Stimulated activated CD4-positive, alpha-beta T cell treated with anti-CD3 and anti-CD28 coated beads, Interleukin-15, amount 100 ng/mL, for 1 hour (primary cell): ENCODE measurements around the gene TRPV4.

Experiments
- DNase-seq, 2 donors: peaks; one replicate each; pipeline ENCODE4 v3.0.0-alpha.2; 2020; ENCODE audit warnings: low read depth in 1 of 2, low spot score in 1 of 2

Gene TRPV4

DNA sequence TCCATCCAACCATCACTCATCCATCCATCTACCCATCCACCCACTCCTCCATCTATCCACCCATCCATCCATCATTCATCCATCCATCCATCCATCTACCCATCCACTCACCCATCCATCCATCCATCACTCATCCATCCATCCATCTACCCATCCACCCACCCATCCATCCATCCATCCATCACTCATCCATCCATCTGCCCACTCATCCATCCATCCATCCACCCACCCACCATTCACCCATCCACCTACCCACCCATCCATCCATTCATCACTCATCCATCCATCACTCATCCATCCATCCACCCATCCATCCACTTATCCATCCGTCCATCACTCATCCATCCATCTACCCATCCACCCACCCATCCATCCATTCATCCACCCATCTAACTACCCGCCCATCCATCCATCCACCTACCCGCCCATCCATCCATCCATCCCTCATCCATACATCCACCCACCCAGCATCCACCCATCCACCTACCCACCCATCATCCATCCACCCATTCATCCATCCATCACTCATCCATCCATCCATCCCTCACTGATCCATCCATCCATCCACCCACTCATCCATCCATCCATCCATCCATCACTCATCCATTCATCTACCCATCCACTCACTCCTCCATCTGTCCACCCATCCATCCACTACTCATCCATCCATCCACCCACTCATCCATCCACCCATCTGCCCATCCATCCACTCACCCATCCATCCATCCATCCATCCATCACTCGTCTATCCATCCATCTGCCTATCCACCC, 24.1 kb downstream of the TRPV4 start:
- DNase-seq: no peak

DNA sequence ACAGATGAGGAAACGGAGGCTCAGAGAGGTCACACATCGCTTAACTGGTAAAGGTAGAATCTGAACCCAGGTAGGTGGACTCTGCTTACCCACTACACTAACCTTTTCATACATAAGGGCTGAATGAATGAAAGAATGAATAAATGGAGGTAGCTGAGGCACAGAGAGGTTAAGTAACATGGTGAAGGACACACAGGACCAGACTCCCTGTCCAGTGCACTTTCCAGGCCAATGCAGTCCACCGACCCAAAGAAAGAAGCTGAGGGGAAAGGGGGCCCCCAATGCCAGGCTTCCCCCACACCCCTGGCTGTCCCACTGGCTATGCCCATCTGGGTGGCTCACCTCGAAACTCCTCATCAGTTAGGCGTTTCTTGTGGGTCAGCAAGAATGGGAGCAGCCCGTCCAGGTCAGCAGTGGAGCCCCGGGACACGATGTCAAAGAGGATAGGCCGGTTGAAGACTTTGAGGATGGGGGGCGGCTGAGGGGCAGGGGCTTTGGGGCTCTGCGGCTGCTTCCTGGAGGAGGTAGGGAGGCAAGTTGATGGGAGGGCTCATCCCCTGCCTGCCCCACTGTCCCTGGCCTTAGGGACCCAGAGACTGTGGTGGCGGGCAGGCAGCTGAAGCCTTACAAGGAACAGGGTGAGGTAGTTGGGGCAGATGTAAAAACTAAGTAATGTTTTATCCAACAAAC, 25.1 kb downstream of the TRPV4 start:
- DNase-seq: no peak

DNA sequence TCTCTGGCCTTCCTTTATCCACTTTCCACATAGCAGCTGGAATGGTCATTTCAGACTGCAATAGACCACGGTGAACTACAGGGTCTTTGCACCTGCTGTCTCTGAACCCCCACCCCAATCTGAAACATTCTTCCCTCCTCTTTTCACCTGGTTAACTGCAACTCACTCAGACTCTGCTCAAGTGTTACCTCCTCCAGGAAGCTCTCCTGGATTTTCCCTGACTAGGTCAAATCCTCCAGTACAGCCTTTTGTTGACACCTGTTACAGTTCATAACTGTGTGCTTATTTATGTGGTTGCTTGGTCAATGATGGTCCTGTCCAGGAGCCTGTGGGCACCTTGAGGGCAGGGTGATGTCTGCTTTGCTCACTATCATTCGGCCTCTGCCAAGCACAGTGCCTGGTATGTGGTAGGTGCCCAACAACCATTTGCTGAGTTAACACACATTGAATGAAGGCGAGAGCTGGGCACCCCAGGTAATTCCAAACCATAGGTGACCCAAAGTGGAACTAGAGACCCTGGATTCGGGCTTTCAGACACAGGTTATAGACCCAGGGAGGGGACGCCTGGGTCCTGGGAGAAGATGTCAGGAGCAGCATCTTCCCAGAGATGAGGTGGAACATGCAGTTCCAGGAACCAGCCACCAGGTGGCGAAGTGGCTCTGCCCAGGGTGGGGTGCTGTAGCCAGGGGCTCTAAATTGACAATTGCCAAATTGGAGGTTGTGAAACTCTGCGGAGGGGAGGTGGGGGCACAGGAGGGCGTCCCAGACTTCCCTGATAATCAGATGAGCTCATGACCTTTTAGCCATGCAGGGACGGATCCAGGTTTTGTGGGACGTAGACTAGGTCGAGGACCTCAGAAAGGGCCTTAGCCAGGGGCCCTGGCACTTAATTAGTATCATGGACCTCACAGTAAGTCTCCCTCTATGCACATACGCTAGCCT, 28.1 kb downstream of the TRPV4 start:
- peak; percentile 36 to 47 for DNase-seq

DNA sequence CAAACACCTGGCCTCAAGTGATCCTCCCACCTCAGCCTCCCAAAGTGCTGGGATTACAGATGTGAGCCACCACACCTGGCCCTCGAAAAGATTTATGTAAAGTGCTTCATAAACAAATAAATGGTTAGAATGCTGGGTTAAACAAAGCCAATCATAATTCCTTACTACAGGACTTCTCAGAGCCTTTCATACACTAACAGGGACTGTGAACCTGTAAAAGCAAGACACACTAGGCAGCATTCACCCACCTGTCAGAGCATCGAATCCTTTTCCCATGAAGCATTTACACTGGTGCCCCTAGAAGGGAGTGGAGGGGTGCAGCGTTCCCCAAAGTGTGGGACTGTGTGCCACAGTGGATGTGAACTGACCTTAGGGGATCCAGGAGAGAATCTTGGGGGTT, 29.5 kb downstream of the TRPV4 start:
- no peak for DNase-seq

DNA sequence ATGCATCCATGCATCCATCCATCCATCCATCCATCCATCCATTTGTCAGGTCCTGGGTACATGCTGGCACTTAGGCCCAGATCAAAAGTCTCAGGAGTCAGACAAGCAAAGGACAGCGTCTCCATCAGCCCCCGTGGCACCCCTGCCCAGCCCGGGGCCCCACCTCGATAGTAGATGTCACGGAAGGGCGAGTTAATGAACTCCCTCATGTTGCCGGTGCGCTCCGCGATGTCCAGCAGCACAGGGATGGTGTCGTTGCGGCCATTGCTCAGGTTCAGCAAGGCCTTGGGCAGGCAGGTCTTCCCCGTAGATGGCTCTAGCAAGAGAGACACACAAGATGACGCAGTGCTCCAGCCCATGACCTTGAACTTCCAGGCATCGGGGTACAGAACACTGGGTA, 30.4 kb downstream of the TRPV4 start:
- DNase-seq: no peak

DNA sequence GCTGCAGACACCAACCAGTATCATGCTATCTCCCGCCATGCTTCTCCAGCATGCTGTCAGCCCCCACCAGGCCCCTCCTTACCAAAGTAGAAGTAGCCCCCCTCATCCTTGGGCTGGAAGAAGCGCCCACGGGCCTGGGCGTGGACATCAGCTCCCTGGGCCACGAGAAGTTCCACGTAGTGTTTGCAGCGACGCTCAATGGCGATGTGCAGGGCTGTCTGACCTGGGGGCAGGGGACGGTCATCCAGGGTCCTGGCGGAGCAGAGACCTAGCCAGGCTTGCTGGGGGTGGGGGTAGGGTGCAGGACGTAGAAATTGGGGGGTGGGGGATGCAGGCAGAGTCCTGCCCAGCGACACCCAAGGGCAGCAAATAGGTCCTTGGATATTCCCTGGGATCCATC, 32.7 kb downstream of the TRPV4 start:
- no peak for DNase-seq

DNA sequence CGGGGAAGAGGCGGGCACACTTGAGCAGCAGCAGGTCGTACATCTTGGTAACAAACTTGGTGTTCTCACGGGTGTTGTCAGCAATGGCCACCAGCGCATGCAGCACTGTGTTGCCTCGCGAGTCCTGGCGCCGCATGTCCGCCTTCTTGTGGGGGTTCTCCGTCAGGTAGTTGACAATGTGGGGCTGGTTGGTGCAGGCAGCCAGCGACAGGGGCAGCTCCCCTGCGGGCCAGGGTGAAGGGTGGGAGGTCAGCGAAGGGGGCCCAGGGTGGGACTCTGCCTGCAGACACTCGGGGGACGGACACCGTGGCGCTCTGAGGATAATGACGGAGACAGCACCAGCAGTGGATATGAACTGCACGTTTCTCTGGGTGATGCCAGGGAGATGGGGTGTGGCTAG, 34.5 kb downstream of the TRPV4 start:
- no peak for DNase-seq

DNA sequence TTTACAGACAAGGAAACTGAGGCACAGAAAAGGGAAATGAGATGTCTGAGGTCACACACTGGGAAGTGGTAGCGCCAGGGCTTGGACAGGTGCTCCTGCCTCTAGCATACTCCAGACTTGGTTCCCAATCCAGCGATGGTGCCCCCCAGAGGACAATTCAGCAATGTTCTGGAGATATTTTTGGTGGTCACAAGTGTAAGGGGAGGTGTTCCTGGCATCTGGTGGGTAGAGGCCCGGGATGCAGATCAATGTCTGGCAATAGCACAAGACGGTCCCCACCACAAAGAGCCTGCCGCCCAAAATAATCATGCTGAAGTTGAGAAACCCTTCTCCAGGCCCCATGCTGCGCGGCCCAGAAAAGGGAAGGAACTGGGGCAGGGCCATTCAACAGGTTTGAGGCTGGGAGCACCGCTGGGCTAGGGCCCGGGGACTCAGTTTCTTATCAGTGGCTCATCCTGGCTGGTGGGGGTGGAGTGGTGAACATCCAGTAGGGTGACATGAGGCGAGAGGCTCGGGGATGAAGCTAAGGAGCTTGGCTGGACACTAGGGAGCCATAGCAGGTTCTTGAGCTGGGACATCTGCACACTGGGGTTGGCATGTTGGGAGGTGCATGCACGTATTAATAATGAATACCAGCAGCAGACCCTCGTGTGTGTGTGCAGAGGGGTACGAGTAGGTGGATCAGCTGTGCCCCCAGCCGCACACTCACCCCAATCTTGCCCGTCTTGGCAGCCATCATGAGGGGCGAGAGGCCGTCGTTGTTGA, 35.1 kb downstream of the TRPV4 start:
- no peak for DNase-seq

DNA sequence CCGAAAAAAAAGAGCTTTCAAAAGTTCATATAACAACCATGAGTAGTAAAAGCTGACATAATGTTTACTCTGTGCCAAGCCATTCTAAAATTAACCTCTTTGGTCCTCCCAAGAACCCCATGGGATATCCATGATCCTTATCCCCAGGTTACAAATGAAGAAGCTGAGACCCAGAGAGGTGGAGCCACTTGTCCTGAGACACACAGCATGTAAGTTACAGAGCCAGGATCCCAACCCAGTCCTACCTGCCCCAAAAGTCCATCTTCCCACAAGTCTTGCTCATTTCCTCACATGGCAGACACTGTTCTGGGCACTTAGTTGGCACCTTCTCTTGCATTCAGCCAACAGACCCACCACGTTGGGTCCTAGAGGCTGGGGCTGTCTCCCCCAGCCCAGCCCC, 37.1 kb downstream of the TRPV4 start:
- DNase-seq: no peak

DNA sequence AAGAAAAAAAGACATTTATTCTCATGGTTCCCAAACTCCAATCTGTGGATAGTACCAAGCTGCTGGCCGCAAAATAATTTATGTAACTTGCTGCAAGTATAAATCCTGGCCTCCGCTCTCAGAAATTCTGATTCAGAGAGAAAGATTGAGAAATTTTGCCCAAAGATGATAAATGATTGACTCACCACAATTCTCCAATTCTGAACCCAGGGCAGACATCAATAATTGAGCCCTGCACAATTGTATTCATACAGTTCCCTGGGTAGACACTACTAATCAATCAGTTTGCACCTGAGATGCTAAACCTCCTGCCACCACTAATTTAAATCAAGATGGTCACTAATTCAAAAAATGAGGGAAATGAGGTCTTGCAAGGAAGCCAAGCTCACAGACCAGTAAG, 38.2 kb downstream of the TRPV4 start:
- DNase-seq: no peak

DNA sequence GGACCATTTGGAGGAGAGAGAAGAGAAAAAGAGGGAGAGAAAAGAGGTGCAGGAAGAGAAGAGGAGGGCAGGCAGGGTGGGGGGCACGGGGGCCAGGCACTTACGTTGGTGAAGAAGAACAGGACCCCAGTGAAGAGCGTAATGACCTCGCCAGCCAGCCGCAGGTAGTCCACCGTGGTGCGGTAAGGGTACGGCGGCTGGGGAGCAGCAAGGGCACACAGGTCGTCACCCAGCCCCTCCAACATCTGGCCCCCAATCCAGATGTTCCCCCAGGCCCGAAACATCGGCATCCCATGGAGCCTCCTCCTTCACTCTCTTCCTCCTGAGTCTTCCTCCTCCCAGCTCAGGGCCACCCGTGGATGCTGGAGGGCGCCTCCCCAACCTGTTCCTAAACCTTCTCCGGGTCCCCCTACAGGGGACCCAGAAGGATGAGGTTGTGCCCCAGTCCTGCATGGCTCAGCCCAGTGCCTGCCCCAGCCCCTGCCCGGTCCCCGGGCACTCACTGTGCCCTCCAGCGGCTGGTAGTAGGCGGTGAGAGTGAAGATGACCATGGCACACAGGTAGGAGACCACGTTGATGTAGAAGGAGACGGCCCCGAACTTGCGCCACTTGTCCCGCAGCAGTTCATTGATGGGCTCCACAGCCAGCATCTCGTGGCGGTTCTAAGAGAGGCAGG, 39.2 kb downstream of the TRPV4 start:
- DNase-seq: no peak

DNA sequence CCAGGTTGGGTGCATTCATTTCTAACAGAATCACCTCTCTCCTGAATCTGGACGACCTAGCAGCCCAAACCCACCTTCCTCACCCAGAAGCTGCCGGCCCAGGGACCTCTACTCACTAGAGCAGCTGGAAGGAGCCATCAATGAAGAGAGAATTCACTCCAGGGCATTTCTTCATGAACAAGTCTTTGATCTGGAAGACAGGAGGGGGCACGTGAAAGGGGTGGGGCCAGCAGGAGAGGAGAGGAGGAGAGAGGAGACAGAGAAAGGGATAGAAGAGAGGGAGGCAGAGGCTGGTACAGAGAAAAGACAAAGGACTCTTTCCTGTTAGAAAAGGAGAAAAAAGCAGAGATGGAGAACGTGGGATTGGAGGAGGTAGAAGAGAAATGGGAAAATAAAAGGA, 39.8 kb downstream of the TRPV4 start:
- DNase-seq: no peak

DNA sequence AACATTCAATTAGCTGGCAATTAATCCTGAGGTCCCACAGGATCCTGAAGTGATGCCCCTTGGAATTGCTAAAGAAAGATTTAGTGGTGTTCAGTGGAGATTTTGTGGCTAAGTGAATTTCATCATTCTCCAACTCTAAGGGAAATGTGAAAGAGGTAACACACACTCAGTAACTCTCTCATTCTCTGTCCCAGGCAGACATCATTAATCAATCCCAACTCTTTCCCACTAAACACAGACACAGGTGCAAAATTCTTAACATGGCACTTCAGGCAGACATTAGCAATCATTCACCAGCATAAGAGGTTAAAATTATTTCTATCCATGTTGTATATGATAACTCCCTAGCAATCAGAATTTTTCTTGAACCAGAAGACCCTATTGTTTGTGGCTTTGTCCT, 40.2 kb downstream of the TRPV4 start:
- DNase-seq: no peak

DNA sequence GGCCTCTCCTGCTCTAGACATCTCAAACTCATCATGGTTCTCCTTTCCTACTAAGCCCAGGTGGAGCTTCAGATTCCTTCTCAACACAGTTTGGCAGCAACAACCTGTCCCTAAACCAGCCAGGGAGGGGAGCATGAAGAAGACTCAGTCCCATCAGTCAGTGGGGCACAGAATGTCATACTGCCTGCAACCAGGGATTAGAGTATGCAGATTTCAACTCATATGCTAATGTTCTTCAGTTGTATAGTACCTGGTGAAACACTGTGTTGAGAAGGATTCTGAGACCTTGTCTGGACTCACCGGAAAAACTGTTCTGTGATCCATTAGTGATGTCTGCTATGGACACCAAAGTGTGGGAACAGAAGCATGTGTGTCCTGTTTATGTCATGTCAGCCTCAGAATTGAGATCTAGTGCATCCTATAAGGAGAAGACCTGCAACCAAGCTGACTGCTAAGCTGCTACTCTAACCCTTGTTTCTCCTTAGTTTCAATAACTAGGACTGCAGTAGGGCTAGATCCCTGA, 43.6 kb downstream of the TRPV4 start:
- DNase-seq: no peak

DNA sequence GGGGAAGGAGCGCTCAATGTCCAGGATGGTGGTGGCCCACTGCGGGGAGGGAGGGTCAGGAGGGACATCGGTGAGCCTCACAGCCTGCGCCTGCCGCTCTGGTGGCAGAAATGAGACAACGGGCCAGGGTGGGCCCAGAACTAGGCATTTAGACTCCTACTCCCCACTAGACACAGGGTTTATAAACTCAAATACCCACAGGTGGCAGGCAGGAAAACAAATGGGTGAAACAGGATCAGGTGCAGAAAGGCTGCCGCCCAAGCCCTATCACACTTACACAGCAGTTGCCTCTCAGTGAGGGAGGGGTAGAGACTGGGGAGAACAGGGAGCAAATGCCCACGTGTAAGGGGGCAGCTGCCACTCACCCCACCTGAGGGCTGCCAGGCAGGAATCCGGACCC, 46.4 kb downstream of the TRPV4 start:
- no peak for DNase-seq

DNA sequence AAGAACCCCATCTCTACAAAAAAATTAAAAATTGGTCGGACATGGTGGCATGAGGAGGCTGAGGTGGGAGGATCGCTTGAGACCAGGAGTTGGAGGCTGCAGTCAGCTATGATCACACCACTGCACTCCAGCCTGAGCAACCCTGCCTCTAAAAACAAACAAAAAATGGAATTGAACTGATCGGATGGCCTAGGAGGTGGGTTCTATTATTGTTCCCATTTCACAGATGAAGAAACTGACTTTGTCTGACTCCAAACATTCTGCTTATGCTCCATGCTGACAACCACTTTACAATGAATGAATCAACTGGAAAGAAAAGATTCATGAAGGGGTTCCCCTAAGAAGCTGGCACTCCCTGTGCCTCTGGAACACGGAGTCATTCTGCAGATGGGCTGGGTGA, 47.3 kb downstream of the TRPV4 start:
- no peak for DNase-seq

DNA sequence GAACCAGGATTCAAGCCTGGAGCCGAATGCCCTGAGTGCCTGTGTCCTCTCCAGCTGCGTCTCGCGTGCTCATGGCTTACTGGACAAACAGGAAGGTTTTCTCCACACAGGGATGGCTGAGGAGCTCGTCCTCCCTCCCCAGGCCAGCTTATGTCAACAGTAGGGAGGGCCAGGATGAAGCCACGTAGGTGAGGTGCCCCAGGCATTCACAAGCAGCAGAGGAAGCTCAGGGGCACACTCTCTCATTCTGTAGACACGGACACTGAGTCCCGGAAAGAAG, 49.3 kb downstream of the TRPV4 start:
- no peak for DNase-seq

DNA sequence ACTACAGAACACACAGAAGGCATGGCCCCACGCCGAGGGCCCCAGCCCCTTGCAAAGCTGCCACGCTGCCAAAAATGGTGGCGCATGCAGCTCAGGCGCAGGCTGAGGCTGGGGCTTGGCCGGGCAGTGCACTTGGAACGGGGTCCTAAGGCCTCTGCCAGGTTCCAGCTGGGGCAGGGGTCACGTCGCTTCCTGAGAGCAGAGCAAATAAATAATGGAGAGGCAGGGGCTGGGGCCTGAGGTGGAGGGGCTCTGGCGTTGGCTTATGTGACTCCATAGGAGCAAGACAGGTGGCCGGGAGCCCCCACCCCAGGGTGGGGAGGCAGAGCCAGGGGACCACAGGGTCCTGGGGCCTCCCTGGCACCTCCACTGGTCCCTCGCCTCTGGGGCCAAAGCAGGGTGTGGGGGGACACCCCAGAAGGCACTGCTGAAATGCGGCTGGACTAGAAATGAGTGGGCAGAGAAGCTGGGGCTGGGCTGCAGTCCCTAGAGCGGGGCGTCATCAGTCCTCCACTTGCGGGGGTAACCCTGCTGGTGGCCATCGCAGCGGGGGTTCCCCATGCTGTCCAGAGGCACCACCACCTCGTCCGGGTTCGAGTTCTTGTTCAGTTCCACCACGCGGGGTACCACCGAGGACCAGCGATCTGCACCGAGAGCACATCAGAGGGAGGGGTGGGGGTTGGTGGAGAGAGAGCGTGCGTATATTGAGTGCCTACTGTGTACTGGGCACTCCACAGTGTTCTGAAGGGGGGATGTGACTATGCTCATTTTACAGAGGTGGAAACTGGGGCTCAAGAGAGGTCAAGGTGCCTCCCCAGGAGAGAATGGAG, 49.8 kb downstream of the TRPV4 start:
- no peak for DNase-seq

DNA sequence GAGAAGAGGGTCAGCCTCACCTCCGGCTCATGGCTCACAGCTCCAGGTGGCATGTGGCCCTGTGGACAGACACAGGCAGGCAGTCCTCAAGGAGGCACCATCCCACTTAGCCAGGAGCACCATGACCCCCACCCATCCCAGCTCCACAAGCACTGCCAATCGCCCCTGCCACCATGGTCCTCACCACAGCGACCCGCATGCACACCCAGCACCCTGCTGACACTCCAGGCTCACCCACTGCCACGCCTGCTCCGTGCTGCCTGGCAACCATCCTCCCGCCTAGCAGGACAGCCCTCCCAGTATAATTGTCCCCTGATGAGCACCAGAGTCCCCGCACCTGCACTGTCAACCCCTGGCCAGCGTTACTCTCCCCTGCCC, 50.9 kb downstream of the TRPV4 start:
- DNase-seq: no peak
